Measurements from ENCODE around the gene ICAM2.
"Not testable (repeated sequence)": the region's sequence is repeated elsewhere in the genome, so short reads cannot be mapped to it uniquely, and the experiment has no call there.

The ICAM2 gene

DNA sequence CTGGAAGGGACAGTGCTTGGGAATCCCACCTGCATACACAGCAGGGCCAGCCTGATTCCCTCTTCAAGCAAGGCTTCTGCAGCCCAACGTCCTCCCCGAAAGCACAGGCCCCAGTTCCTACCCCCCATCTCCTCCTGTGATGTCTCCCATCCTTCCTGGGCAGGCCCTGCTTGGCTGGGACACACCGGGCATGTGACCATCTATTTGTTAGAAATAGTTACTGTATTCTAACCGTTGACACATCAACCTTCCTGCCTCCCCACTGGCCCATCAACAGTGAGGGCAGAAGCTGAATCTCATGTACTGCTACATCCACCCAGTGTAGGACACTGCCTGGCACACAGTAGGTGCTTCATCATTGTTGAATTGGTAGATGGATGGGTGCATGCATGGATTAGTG is 11.6 kb downstream of the ICAM2 start:
- H3K27ac Mint-ChIP-seq = no peak overlapping the region
- peaks cover 16% of the 10 kb centered on the region for H3K4me1 Mint-ChIP-seq (ENCODE audit: low read depth)
- peaks cover 22% of the 10 kb centered on the region for H3K36me3 Mint-ChIP-seq (ENCODE audit: low read depth)
- no peaks in the 10 kb centered on the region for H3K27me3 Mint-ChIP-seq (ENCODE audit: low read depth)
- H3K9me3 Mint-ChIP-seq = no peaks in the 10 kb centered on the region
- H3K4me3 Mint-ChIP-seq = no peak overlapping the region

DNA sequence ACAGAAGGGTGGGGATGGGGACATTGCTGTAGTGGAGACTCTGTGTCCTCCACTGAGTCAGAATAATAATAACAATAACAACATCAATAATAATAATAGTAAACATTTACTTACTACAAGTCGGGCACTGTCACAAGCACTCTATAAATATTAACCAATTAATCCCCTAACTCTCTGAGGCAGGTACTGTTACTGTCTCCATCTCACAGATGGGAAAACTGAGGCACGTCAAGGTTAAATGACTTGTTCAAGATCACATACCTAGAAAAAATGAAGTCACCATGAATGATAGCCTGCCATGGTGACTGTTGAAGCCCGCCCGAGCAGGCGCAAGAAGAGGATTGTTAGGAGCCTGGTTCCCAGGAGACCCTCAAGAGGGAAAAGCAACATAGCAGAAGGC is 12.1 kb downstream of the ICAM2 start:
- Mint-ChIP-seq H3K36me3 (ENCODE audit: low read depth) (peaks cover 22% of the 10 kb centered on the region), H3K4me1 (ENCODE audit: low read depth) (peaks cover 13% of the 10 kb centered on the region), H3K27me3 (ENCODE audit: low read depth) (no peaks in the 10 kb centered on the region), H3K9me3 (no peaks in the 10 kb centered on the region), H3K4me3 (no peak overlapping the region), H3K27ac (no peak overlapping the region)

DNA sequence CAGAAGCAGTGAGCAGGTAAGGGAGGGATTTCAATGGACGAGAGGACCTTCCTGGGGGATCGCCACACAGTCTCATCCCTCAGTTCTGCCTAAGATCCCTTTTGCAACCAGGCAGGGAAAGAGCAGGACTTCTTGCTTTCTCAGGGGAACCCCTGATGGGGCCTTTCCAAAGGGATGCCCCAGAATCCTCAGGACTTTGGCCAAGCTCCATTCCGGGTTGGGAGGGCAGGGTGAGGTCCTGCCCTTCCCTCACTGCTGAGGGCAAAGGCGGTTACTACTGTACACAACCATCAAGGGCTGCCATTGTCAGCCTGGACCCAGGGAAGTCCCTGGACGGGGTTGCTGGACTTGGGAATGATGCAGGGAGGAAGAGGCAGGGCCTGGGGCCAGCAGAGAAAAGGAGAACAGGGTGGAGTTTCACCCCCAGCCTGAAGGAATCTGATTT is 12.6 kb downstream of the ICAM2 start:
- Mint-ChIP-seq H3K27ac (no peak overlapping the region), H3K4me3 (no peak overlapping the region), H3K36me3 (ENCODE audit: low read depth) (peaks cover 24% of the 10 kb centered on the region), H3K9me3 (no peaks in the 10 kb centered on the region), H3K4me1 (ENCODE audit: low read depth) (peaks cover 11% of the 10 kb centered on the region), H3K27me3 (ENCODE audit: low read depth) (no peaks in the 10 kb centered on the region)

DNA sequence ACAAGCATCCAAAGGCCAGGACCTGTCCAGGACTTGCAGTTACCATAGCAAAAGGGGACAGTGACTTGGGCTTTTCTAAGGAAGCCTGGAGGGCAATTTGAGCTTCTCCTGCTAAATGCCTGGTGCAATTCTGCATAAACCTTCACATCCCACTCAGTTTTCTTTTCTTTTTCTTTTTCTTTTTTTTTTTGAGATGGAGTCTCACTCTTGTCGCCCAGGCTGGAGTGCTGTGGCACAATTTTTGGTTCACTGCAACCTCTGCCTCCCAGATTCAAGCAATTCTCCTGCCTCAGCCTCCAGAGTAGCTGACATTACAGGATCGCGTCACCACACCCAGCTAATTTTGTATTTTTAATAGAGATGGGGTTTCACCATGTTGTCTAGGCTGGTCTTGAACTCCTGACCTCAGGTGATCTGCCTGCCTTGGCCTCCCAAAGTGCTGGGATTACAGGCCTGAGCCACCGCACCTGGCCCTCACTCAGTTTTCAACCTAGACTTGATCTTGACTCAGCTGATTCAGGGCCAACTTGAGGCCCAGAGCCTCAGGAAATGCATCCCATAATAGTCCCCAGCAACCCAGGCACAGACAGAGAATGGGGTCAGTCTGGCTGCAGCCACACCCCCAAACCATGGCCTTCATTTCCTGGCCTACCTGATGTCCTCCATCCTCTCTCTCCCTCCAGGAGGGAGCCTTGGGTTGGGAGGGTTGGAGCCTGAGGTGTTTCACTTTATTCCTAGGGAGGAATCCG is 13.2 kb downstream of the ICAM2 start:
- peaks cover 11% of the 10 kb centered on the region for H3K4me1 Mint-ChIP-seq (ENCODE audit: low read depth)
- not testable (repeated sequence) for H3K9me3 Mint-ChIP-seq; H3K27me3 Mint-ChIP-seq (ENCODE audit: low read depth); H3K27ac Mint-ChIP-seq; H3K4me3 Mint-ChIP-seq
- H3K36me3 Mint-ChIP-seq (ENCODE audit: low read depth) = peaks cover 24% of the 10 kb centered on the region

DNA sequence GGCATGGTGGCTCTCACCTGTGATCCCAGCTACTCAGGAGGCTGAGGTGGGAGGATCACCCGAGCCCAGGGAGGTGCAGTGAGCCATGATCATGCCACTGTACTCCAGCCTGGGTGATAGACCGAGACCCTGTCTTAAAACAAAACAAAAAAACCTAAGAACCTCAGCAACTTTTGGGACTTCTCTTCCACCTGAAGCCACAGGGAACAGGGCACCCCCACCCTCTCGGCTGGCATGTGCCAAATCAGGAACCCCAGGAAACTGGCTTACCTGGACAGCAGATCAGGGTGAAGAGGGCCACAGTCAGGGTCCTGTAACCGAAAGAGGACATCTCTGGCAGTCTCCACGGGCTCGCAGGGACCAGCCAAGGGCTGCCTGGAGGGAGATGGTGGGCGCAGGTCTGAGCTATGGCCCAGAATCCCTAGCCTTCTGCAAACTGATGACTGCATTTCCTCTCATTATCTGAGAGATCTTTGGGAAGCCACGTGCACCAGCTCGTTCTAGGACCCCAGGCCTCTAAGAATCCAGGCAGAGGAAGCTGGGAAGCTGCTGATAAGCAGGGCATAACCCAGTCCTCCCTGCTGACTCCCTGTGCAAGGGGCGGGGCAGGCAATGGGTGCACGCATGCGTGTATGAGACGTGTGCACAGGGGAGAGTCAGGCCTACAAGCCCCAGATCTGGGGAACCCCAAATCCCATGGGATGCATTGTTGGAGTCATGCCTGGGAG is 13.9 kb downstream of the ICAM2 start:
- Mint-ChIP-seq H3K4me1 (ENCODE audit: low read depth) (peaks cover 8% of the 10 kb centered on the region), H3K27ac (no peak overlapping the region), H3K9me3 (no peaks in the 10 kb centered on the region), H3K36me3 (ENCODE audit: low read depth) (peaks cover 21% of the 10 kb centered on the region), H3K4me3 (no peak overlapping the region), H3K27me3 (ENCODE audit: low read depth) (no peaks in the 10 kb centered on the region)

DNA sequence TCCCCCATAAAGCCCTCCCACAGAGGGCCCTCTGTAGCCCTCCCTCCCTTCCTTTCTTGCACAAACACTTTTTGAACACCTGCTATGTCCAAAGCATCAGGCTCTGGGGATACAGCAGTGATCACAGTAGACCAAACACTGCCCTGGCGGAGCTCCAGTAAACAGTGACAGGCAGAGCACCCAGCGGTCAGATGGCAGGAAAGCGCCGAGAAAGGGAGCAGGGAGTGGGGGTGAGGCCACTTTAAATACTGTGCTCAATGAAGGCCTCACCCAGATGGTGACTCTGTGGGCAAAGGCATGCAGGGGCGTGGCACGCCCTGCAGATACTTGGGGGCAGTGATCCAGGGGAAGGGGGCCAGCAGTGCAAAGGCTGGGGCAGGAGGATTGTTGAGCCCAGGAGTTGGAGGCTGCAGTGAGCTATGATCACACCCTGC is 14.7 kb downstream of the ICAM2 start:
- H3K9me3 Mint-ChIP-seq = no peaks in the 10 kb centered on the region
- no peak overlapping the region for H3K4me3 Mint-ChIP-seq
- peaks cover 8% of the 10 kb centered on the region for H3K4me1 Mint-ChIP-seq (ENCODE audit: low read depth)
- no peaks in the 10 kb centered on the region for H3K27me3 Mint-ChIP-seq (ENCODE audit: low read depth)
- H3K27ac Mint-ChIP-seq = no peak overlapping the region
- H3K36me3 Mint-ChIP-seq (ENCODE audit: low read depth) = peaks cover 17% of the 10 kb centered on the region

DNA sequence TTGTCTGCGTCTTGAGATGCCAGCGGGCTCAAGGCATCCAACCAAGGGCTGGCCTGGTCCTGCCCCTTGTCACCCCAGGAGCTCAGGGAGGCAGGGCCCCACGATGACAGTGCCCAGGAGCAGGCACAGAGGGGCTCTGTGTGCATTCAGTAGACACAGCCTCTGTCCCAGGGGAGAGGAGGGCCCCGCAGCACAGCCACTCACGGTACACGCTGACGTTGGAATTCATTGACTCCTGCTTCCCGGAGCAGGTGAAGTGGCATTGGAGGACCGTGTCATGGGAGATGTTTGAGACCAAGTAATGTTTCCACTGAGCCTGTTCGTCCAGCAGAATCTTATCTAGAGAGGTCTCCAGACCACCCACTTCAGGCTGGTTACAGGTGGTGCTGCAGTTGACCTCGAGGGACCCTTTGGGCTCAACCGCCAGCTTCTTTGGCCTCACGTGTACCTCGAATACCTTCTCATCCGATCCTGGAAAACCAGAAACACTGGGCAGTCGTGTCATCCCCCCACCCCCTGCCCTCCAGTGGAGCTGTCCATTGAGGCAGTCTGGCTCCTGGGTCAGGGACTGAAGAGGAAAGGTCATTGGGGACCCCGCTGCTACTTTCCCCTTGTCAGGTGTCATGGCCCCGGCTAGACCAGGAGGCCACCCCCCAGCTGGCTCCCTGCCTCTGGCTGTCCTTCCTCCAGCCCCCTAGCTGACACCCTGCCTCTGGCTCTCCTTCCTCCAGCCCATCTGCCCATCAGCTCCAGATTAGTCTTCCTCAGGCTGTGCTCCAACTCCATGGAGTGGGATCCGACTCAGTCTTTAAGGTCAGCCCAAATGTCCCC is 15.3 kb downstream of the ICAM2 start:
- H3K4me3 Mint-ChIP-seq = no peak overlapping the region
- peaks cover 7% of the 10 kb centered on the region for H3K4me1 Mint-ChIP-seq (ENCODE audit: low read depth)
- no peaks in the 10 kb centered on the region for H3K9me3 Mint-ChIP-seq
- peaks cover 15% of the 10 kb centered on the region for H3K36me3 Mint-ChIP-seq (ENCODE audit: low read depth)
- H3K27me3 Mint-ChIP-seq (ENCODE audit: low read depth) = no peaks in the 10 kb centered on the region
- H3K27ac Mint-ChIP-seq = no peak overlapping the region

DNA sequence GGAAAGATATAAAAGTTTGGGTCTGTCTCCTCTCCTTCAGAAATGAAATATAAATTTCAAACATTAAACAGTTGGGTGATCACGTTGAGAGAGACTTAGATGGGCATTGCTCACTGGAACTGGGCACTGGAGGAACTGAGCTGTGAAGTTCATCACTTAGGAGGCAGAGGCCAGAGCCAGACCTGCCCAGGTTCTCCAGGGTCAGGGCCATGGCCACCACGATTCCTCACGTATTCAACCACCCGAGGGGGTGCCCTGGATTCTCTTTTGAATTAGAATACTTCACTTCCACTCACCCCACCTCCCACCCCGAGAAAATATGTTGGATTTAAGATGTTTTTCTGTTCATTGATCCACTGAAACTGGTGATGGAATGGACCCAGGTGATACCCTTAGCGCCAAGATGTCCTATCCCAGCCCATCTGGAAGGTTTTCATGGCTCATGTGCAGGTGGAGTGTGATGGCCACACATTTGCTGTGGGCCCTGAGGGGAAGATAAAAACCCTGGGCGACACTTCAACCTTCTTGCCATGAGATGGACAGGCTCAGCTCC is 16.1 kb downstream of the ICAM2 start:
- Mint-ChIP-seq H3K4me3 (no peak overlapping the region), H3K27me3 (ENCODE audit: low read depth) (no peaks in the 10 kb centered on the region), H3K36me3 (ENCODE audit: low read depth) (peaks cover 10% of the 10 kb centered on the region), H3K4me1 (ENCODE audit: low read depth) (peaks cover 8% of the 10 kb centered on the region), H3K27ac (no peak overlapping the region), H3K9me3 (no peaks in the 10 kb centered on the region)

DNA sequence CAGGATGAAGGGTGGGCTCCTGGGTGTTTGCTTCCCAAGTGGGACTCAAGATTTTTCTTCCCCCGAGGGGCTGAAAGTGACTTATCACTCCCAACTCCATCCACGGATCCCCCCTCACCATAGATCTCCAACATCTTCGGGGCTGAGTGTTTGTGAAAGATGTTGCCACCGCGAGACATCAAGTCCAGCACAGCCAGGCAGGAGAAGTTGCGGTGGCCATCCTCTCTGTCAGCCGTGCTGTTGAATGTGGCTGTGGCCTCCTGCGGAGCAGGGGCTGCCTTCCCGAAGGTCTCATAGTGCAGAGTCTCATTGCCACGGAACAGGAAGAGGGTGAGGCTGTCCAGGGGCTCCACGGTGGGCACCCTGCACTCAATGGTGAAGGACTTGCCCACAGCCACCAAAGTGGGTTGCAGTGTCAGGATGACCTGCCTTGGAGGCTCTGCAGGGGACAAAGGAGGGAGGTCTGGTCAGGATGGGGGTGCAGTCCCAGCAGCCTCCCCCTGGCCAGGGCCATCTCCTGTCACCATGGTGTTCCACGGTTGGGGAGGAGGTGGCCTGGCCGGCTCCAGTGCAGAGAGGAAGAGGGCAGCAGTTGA is 16.8 kb downstream of the ICAM2 start:
- Mint-ChIP-seq H3K27me3 (ENCODE audit: low read depth) (no peaks in the 10 kb centered on the region), H3K4me1 (ENCODE audit: low read depth) (peaks cover 10% of the 10 kb centered on the region), H3K27ac (no peak overlapping the region), H3K4me3 (no peak overlapping the region), H3K9me3 (no peaks in the 10 kb centered on the region), H3K36me3 (ENCODE audit: low read depth) (peaks cover 10% of the 10 kb centered on the region)

DNA sequence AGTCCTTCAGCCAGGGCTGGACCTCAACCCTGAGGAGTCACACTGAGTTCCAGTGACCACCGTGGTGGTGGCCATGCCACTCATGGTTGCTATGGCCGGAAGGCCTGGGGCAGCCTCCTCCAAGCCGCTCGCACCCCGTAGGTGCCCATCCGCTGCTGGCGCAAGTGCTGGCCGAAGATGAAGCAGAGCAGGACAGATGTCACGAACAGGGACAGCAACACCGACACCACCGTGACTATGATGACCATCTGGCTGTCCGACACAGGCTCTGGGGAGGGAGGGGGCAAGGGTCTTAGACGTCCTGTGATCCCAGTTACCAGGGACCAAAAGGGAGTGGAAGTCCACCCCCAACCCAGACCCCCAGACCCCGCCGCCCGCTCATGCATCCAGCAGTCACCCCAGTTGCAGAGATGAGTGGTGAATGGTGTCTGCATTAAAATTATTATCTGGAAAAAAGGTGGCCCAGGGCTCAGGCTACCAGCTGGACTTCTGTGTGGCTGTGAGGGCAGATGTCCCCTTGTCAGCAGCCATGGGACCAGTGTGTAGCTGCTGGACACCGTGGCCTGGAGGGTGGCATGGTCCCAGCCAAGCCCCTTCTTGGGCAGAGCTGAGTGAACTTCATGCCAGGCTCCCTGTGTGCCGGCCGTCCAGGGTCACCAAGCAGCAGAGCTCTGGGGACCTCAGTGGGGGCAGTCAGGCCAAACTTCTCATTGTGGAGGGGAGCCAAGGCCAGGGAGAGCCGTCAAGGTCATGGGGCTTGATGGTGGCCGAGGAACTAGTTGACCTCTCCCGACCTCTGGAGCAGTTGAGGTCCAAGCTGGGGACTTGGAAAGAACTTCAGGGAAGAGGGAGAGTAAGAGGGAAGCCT is 17.5 kb downstream of the ICAM2 start:
- H3K27ac Mint-ChIP-seq = no peak overlapping the region
- peaks cover 9% of the 10 kb centered on the region for H3K4me1 Mint-ChIP-seq (ENCODE audit: low read depth)
- H3K27me3 Mint-ChIP-seq (ENCODE audit: low read depth) = no peaks in the 10 kb centered on the region
- no peak overlapping the region for H3K4me3 Mint-ChIP-seq
- peaks cover 9% of the 10 kb centered on the region for H3K36me3 Mint-ChIP-seq (ENCODE audit: low read depth)
- no peaks in the 10 kb centered on the region for H3K9me3 Mint-ChIP-seq

DNA sequence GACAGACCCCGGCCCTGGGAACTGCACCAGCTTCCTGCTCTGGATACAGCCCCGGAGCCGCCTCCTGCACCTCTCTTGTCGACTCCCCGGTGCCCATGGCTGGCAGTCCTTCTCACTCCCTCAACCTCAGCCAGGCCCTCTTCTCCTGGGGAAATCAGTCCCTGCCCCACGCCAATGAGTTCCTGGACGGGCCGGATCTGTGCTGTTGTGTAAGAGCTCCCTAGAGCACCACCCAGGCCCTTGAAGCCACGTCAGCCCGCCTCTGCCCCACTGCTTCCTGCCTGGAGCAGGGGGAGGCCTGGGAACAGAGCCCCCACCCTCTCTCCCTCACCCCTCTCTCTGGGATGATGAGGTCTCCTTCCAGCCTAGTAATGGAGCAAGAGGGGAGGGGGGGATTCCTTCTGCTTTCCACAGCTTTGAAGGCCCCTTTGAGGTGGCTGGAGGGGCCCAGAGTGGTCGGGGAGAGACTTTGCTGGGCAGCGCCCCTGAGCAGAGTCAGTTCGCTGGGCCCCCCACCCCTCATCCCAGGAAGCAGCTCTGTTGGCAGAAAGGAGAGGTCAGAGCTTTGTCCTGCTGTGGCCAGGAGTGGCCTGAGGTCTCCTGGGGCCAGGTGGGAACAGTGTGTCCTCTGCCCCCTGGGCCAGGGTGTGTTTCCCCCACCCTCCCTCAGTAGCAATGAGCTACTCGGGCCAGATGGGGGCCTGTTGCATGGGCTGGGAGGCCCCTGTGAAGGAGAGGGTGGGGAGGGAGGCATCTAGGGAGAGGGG is 18.5 kb downstream of the ICAM2 start:
- peaks cover 17% of the 10 kb centered on the region for H3K4me1 Mint-ChIP-seq (ENCODE audit: low read depth)
- no peak overlapping the region for H3K27ac Mint-ChIP-seq
- peaks cover 8% of the 10 kb centered on the region for H3K36me3 Mint-ChIP-seq (ENCODE audit: low read depth)
- H3K9me3 Mint-ChIP-seq = no peaks in the 10 kb centered on the region
- peaks cover 2% of the 10 kb centered on the region for H3K27me3 Mint-ChIP-seq (ENCODE audit: low read depth)
- no peak overlapping the region for H3K4me3 Mint-ChIP-seq

DNA sequence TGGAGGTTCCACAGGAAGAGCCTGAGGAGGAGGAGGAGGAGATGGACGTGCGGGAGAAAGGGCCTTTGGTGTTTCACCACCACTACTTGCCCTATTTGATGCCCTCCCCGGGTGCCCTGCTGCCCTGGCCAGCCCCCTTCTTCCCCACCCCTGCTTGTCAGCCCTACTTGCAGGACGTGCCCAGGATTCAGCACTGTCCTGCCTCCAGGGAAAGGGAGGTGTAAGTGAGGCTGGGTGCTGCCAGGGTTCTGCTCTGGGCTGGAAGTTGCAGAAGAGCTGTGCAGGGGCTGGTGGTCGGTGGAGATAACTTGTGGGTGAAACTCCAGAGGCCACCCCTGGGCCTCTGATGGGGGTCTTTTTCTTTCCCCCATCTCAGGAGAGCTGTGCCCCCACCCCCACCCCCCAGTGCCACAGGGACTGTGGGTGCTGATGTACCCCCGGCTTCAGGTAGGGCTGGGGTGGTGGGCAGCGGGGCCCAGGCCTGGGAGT is 19.3 kb downstream of the ICAM2 start:
- no peak overlapping the region for H3K27ac Mint-ChIP-seq

More for the DNA sequence above, 19.3 kb downstream of the ICAM2 start:
- Mint-ChIP-seq H3K36me3 (ENCODE audit: low read depth) (peaks cover 8% of the 10 kb centered on the region), H3K4me3 (no peak overlapping the region), H3K4me1 (ENCODE audit: low read depth) (peaks cover 20% of the 10 kb centered on the region), H3K9me3 (no peaks in the 10 kb centered on the region), H3K27me3 (ENCODE audit: low read depth) (peaks cover 6% of the 10 kb centered on the region)

All from T-helper 1 cell treated with Interleukin-12 subunit alpha and Interleukin-12 subunit beta and Interleukin-4 antibody, amounts not matched to agents 30 μg/mL and 1 μg/mL, for 36 hours (primary cell).